ENCODE results near the gene CNNM3.

Gene CNNM3

DNA sequence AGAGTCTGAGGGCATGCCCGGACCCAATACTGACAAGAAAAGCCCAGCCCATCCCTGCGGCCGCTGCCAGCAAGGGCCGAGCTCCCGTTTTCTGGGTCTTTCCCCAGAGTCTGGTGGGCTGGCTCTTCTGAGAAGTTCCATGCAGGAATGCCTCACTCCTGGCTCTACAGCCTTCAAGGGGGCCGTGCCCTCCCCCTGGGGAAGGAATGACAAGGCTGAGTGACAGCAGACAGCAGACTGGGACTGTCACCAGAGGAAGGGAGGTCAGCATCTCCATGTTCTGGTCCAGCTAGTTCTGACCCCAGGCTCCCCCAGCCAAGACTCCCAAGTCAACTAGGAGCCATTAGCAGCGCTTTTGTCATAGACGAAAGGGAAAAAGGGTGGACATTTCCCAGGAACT, 66.8 kb downstream of the CNNM3 start:
- no peak overlapping the region for H3K4me3 ChIP-seq (ENCODE audit: low read depth, low read length)
- H3K27me3 ChIP-seq (ENCODE audit: control insufficient read depth, insufficient read depth, low read length): 0 out of 2 replicates have a peak, but pooled peaks cover 5% of the 10 kb centered on the region
- H3K9ac ChIP-seq (ENCODE audit: low read length): peak overlapping the region; percentile 76
- H3K9me3 ChIP-seq (ENCODE audit: control insufficient read depth, insufficient read depth, low read depth, low read length): no peaks in the 10 kb centered on the region
- no peaks in the 10 kb centered on the region for H3K36me3 ChIP-seq (ENCODE audit: control insufficient read depth, insufficient read depth, low read length)
- H3K27ac ChIP-seq (ENCODE audit: low read depth, low read length): peak overlapping the region; percentile 89; the same call in 1 of the 2 replicates
- H3K4me1 ChIP-seq (ENCODE audit: control insufficient read depth, insufficient read depth, low read length): peaks cover 81% of the 10 kb centered on the region

DNA sequence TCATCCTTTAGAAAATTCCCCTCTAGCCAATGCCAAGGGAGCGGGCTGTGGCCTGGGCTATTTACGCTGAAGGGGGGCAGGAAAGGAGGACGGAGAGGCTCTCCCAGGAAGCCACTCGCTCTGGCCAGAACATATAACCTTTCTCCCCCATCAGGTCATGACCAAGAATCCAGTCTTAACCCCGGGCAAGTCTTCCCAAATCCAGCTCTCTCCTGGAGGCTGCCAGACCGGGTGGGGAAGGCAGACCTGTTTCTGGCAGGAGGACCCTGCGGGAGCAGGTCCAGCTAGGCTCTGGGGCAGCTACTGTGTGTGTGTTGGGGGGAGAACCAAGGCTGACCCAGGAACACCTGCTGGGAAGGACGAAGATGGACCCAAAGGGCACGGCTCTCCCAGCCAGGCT, 67.2 kb downstream of the CNNM3 start:
- no peak overlapping the region for H3K27ac ChIP-seq (ENCODE audit: low read depth, low read length)
- 0 out of 2 replicates have a peak, but pooled peaks cover 5% of the 10 kb centered on the region for H3K27me3 ChIP-seq (ENCODE audit: control insufficient read depth, insufficient read depth, low read length)
- H3K9ac ChIP-seq (ENCODE audit: low read length): no peak overlapping the region
- peaks cover 81% of the 10 kb centered on the region for H3K4me1 ChIP-seq (ENCODE audit: control insufficient read depth, insufficient read depth, low read length)
- H3K9me3 ChIP-seq (ENCODE audit: control insufficient read depth, insufficient read depth, low read depth, low read length): no peaks in the 10 kb centered on the region
- no peaks in the 10 kb centered on the region for H3K36me3 ChIP-seq (ENCODE audit: control insufficient read depth, insufficient read depth, low read length)
- H3K4me3 ChIP-seq (ENCODE audit: low read depth, low read length): no peak overlapping the region
